Glomerular visceral epithelial cell (primary cell): Measurements from ENCODE around the gene AATF.

Experiments used
- DNase-seq: peaks from one replicate; pipeline ENCODE4 v3.0.0-alpha.2; 2016; ENCODE audit errors: extremely low spot score

Gene AATF

GRCh38 chr17:36930583-36930900, 18.2 kb upstream of the AATF start:
- no peak for DNase-seq

GRCh38 chr17:36931096-36931696, 17.6 kb upstream of the AATF start:
- DNase-seq: no peak

- DNase-seq: no peak
Observed at GRCh38 chr17:36931697-36932382, 16.9 kb upstream of the AATF start.

GRCh38 chr17:36932383-36932693, 16.4 kb upstream of the AATF start:
- no peak for DNase-seq

GRCh38 chr17:36932694-36933511, 15.9 kb upstream of the AATF start:
- DNase-seq: no peak

- no peak for DNase-seq
Observed at GRCh38 chr17:36933512-36934143, 15.1 kb upstream of the AATF start.

- no peak for DNase-seq
Observed at GRCh38 chr17:36934144-36934691, 14.5 kb upstream of the AATF start.

- DNase-seq: peak; percentile 76
Observed at GRCh38 chr17:36934692-36935630, 13.8 kb upstream of the AATF start.

- peak; percentile 75 for DNase-seq
Observed at GRCh38 chr17:36935671-36936454, 12.9 kb upstream of the AATF start.

GRCh38 chr17:36936455-36937000, 12.2 kb upstream of the AATF start:
- peak; percentile 82 for DNase-seq

- DNase-seq: peak; percentile 42
Observed at GRCh38 chr17:36937001-36937958, 11.5 kb upstream of the AATF start, which contains the start of gene LHX1. Gene LHX1 (plus strand): TSS chr17:36937475. CDS start chr17:36938198, 723 bp downstream.

- peak; percentile 75 for DNase-seq
Observed at GRCh38 chr17:36937959-36938565, 10.7 kb upstream of the AATF start.

GRCh38 chr17:36938566-36939051, 10.1 kb upstream of the AATF start:
- no peak for DNase-seq

- DNase-seq: no peak
Observed at GRCh38 chr17:36939052-36939801, 9.5 kb upstream of the AATF start.

GRCh38 chr17:36939802-36940312, 8.9 kb upstream of the AATF start:
- DNase-seq: no peak

GRCh38 chr17:36940313-36941264, 8.2 kb upstream of the AATF start:
- no peak for DNase-seq
